Measurements from ENCODE around the gene UBALD2.
A peak's percentile ranks its signal among the peaks of the same experiment; 100 is the strongest.

The UBALD2 gene

GRCh38 chr17:76307966-76308338, 42.8 kb downstream of the UBALD2 start, which contains the start of gene QRICH2:
Gene QRICH2 (minus strand): TSS chr17:76308276. CDS start chr17:76307998, 278 bp downstream.
- H3K27ac Mint-ChIP-seq = peak within 1 kb of the TSS in 1 of 2 donors; percentile 63
- no peak within 1 kb of the TSS for H3K4me3 Mint-ChIP-seq
- H3K27me3 Mint-ChIP-seq = no peaks in the 10 kb centered on the region
- no peaks in the 10 kb centered on the region for H3K9me3 Mint-ChIP-seq
- ATAC-seq (peak; percentile 26), DNase-seq (no peak)
- H3K4me1 Mint-ChIP-seq = peaks cover 4% of the 10 kb centered on the region

GRCh38 chr17:76309461-76309860, 44.3 kb downstream of the UBALD2 start:
- H3K27me3 Mint-ChIP-seq = no peaks in the 10 kb centered on the region
- no peak overlapping the region for H3K27ac Mint-ChIP-seq
- ATAC-seq = no peak
- DNase-seq = no peak
- H3K9me3 Mint-ChIP-seq = no peaks in the 10 kb centered on the region
- H3K4me3 Mint-ChIP-seq = no peak overlapping the region
- H3K4me1 Mint-ChIP-seq = peaks cover 6% of the 10 kb centered on the region

- H3K27ac Mint-ChIP-seq = no peak overlapping the region
- peaks cover 6% of the 10 kb centered on the region for H3K4me1 Mint-ChIP-seq
- DNase-seq = no peak
- H3K9me3 Mint-ChIP-seq = no peaks in the 10 kb centered on the region
- ATAC-seq = no peak
- H3K4me3 Mint-ChIP-seq = no peak overlapping the region
- no peaks in the 10 kb centered on the region for H3K27me3 Mint-ChIP-seq
Observed at GRCh38 chr17:76312735-76313134, 47.6 kb downstream of the UBALD2 start.

- DNase-seq = no peak
- Mint-ChIP-seq H3K27ac (no peak overlapping the region), H3K4me3 (no peak overlapping the region), H3K27me3 (no peaks in the 10 kb centered on the region), H3K9me3 (no peaks in the 10 kb centered on the region), H3K4me1 (peaks cover 6% of the 10 kb centered on the region)
- ATAC-seq = no peak
Observed at GRCh38 chr17:76314392-76315227, 49.5 kb downstream of the UBALD2 start.

- peaks cover 6% of the 10 kb centered on the region for H3K4me1 Mint-ChIP-seq
- H3K4me3 Mint-ChIP-seq = no peak overlapping the region
- H3K27ac Mint-ChIP-seq = peak overlapping the region in 1 of 2 donors; percentile 96
- H3K9me3 Mint-ChIP-seq = no peaks in the 10 kb centered on the region
- no peaks in the 10 kb centered on the region for H3K27me3 Mint-ChIP-seq
- no peak for ATAC-seq
- no peak for DNase-seq
Observed at GRCh38 chr17:76317535-76317934, 52.4 kb downstream of the UBALD2 start.

GRCh38 chr17:76318586-76318985, 53.4 kb downstream of the UBALD2 start:
- H3K4me3 Mint-ChIP-seq = no peak overlapping the region
- ATAC-seq = no peak

More at GRCh38 chr17:76318586-76318985, 53.4 kb downstream of the UBALD2 start:
- H3K27ac Mint-ChIP-seq = no peak overlapping the region
- H3K9me3 Mint-ChIP-seq = no peaks in the 10 kb centered on the region
- H3K27me3 Mint-ChIP-seq = no peaks in the 10 kb centered on the region
- no peaks in the 10 kb centered on the region for H3K4me1 Mint-ChIP-seq
- DNase-seq = no peak
